ENCODE data around the gene HOMER1. TPM values are rescaled to one million over a fixed set of nuclear protein-coding genes. Genes with fewer than 3 reads are reported as not detected.

Gene HOMER1
- total and polyA plus RNA-seq, 7 experiments from 2014 or later, result 0.83 to 4.3 (median 2.6) TPM

- H3K27ac ChIP-seq (ENCODE audit: low read depth, low read length), result no peak overlapping the region
- no peaks in the 10 kb centered on the region for H3K36me3 ChIP-seq (ENCODE audit: control insufficient read depth in 2 of 3, insufficient read depth in 3 of 3, low read length in 3 of 3)
- Mint-ChIP-seq H3K4me1 (no peaks in the 10 kb centered on the region), H3K36me3 (no peaks in the 10 kb centered on the region), H3K27me3 (peaks cover 3 to 8% (median 5%) of the 10 kb centered on the region in 5 donors), H3K27ac (no peak overlapping the region), H3K4me3 (no peak overlapping the region), H3K9me3 (no peaks in the 10 kb centered on the region)
- H3K4me3 ChIP-seq (ENCODE audit: low read length), result no peak overlapping the region
- ChIA-PET CTCF (interaction anchor here (0.7 kb wide), 1 partner anchor 826 kb away, joined by 3 read pairs; no protein-coding TSS in a partner anchor), POLR2A (no interaction called here)
- H3K9me3 ChIP-seq (ENCODE audit: control insufficient read depth in 2 of 3, low read length in 3 of 3), result no peaks in the 10 kb centered on the region
- H3K27me3 ChIP-seq (ENCODE audit: control insufficient read depth in 2 of 2, insufficient read depth in 2 of 2, low read length in 2 of 2), result no peaks in the 10 kb centered on the region
- no peaks in the 10 kb centered on the region for H3K4me1 ChIP-seq (ENCODE audit: control insufficient read depth in 2 of 2, insufficient read depth in 2 of 2, low read length in 2 of 2)
- intact Hi-C loops (cut with micrococcal nuclease), result loop anchor here in 1 of 2 donors (1.0 to 5.0 kb wide), 2 partner anchors 403 to 514 kb away; no protein-coding TSS in a partner anchor
- no peak for DNase-seq
- no peak for ATAC-seq
These were observed 22.4 kb upstream of the HOMER1 start for GRCh38 chr5:79536193-79536906.

DNA sequence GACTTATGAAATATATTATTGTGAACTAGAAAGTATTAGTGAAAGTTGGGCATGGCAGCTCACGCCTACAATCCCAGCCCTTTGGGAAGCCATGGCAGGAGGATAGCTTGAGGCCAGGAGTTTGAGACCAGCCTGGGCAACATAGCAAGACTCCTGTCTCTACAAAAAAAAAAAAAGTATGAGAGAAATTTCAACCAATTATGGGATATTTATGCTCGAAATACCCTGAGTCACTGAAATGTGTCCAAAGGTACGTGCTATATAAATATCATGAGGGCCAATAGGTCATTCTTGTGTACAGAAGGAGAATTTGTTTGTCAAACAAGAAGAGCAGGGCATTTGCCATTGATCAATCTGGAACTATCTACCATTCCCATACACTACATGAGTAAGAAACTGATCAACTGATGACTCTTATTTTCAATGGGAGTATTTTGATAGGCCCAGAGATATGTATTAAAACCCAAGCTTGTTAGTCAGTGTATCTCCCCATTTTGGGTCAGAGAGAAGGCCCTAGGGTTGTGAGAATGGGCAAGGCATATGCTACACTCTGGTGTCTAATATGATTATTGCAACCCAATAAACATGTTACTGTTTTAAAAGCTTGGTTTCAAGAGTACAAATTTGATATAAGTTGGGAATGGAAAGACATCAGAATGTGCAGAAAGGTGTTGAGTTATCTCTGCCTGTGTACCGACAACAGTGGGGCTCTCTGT lies 21.7 kb upstream of the HOMER1 start:
- intact Hi-C loops (cut with micrococcal nuclease), result loop anchor here in 1 of 2 donors (1.0 to 5.0 kb wide), 2 partner anchors 402 to 513 kb away; no protein-coding TSS in a partner anchor
- H3K4me1 ChIP-seq (ENCODE audit: control insufficient read depth in 2 of 2, insufficient read depth in 2 of 2, low read length in 2 of 2), result no peaks in the 10 kb centered on the region
- ChIA-PET POLR2A (no interaction called here), CTCF (no interaction called here)
- DNase-seq, result no peak
- no peaks in the 10 kb centered on the region for H3K9me3 Mint-ChIP-seq
- H3K4me1 Mint-ChIP-seq, result no peaks in the 10 kb centered on the region
- no peak overlapping the region for H3K4me3 Mint-ChIP-seq
- H3K27ac Mint-ChIP-seq, result no peak overlapping the region
- no peak overlapping the region for H3K27ac ChIP-seq (ENCODE audit: low read depth, low read length)
- no peaks in the 10 kb centered on the region for H3K36me3 ChIP-seq (ENCODE audit: control insufficient read depth in 2 of 3, insufficient read depth in 3 of 3, low read length in 3 of 3)
- no peak for ATAC-seq
- no peak overlapping the region for H3K4me3 ChIP-seq (ENCODE audit: low read length)
- H3K27me3 Mint-ChIP-seq, result peaks cover 3 to 11% (median 5%) of the 10 kb centered on the region in 5 donors
- no peaks in the 10 kb centered on the region for H3K36me3 Mint-ChIP-seq
- no peaks in the 10 kb centered on the region for H3K9me3 ChIP-seq (ENCODE audit: control insufficient read depth in 2 of 3, low read length in 3 of 3)
- H3K27me3 ChIP-seq (ENCODE audit: control insufficient read depth in 2 of 2, insufficient read depth in 2 of 2, low read length in 2 of 2), result no peaks in the 10 kb centered on the region

- Histone ChIP-seq H3K4me3 (ENCODE audit: low read length) (no peak overlapping the region), H3K9me3 (ENCODE audit: control insufficient read depth in 2 of 3, low read length in 3 of 3) (peaks cover 0 to 11% (median 0%) of the 10 kb centered on the region in 3 experiments), H3K36me3 (ENCODE audit: control insufficient read depth in 2 of 3, insufficient read depth in 3 of 3, low read length in 3 of 3) (no peaks in the 10 kb centered on the region), H3K27me3 (ENCODE audit: control insufficient read depth in 2 of 2, insufficient read depth in 2 of 2, low read length in 2 of 2) (peaks cover 0 to 3% of the 10 kb centered on the region in 2 donors), H3K27ac (ENCODE audit: low read depth, low read length) (no peak overlapping the region), H3K4me1 (ENCODE audit: control insufficient read depth in 2 of 2, insufficient read depth in 2 of 2, low read length in 2 of 2) (no peaks in the 10 kb centered on the region)
- Mint-ChIP-seq H3K4me1 (no peaks in the 10 kb centered on the region), H3K36me3 (peaks cover 4 to 8% (median 4%) of the 10 kb centered on the region in 5 donors), H3K27ac (no peak overlapping the region), H3K4me3 (no peak overlapping the region), H3K9me3 (peaks cover 2 to 27% (median 9%) of the 10 kb centered on the region in 11 donors), H3K27me3 (peaks cover 0 to 13% (median 3%) of the 10 kb centered on the region in 5 donors)
- DNase-seq, result no peak
- intact Hi-C loops (cut with micrococcal nuclease), result no loop called here
- ATAC-seq, result no peak
- POLR2A ChIA-PET, result no interaction called here
- CTCF ChIA-PET, result no interaction called here
These were observed 15.2 kb upstream of the HOMER1 start for GRCh38 chr5:79529110-79529509.

DNA sequence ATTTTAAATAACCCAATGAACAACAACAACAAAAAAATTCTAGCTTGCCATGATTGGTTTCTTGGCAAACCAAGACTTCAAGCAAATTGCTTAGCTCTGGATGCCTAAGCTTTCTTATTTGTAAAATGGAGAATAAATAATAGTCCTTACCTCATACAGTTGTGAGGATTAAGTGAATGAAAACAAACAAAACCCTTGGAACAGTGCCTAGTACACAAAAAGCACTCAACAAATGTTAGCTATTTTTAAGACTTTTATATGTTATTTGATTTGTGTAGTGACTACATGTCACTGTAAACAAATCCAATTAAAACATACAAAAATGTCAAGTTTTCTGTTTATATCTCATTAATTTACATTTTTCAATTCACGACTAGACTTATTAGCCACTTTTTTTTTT lies 13.5 kb upstream of the HOMER1 start:
- Mint-ChIP-seq H3K9me3 (peaks cover 2 to 29% (median 12%) of the 10 kb centered on the region in 11 donors), H3K4me1 (no peaks in the 10 kb centered on the region), H3K36me3 (peaks cover 4 to 10% (median 4%) of the 10 kb centered on the region in 5 donors), H3K27me3 (peaks cover 0 to 12% (median 10%) of the 10 kb centered on the region in 5 donors), H3K27ac (no peak overlapping the region), H3K4me3 (no peak overlapping the region)
- no peaks in the 10 kb centered on the region for H3K36me3 ChIP-seq (ENCODE audit: control insufficient read depth in 2 of 3, insufficient read depth in 3 of 3, low read length in 3 of 3)
- H3K4me3 ChIP-seq (ENCODE audit: low read length), result no peak overlapping the region
- intact Hi-C loops (cut with micrococcal nuclease), result no loop called here
- H3K9me3 ChIP-seq (ENCODE audit: control insufficient read depth in 2 of 3, low read length in 3 of 3), result peaks cover 0 to 11% (median 0%) of the 10 kb centered on the region in 3 experiments
- H3K27ac ChIP-seq (ENCODE audit: low read depth, low read length), result no peak overlapping the region
- no peaks in the 10 kb centered on the region for H3K4me1 ChIP-seq (ENCODE audit: control insufficient read depth in 2 of 2, insufficient read depth in 2 of 2, low read length in 2 of 2)
- CTCF ChIA-PET, result no interaction called here
- ATAC-seq, result no peak
- POLR2A ChIA-PET, result interaction anchor here (1.0 kb wide), 1 partner anchor 12 kb away, joined by 3 read pairs; no protein-coding TSS in a partner anchor
- no peak for DNase-seq
- peaks cover 0 to 3% of the 10 kb centered on the region in 2 donors for H3K27me3 ChIP-seq (ENCODE audit: control insufficient read depth in 2 of 2, insufficient read depth in 2 of 2, low read length in 2 of 2)

DNA sequence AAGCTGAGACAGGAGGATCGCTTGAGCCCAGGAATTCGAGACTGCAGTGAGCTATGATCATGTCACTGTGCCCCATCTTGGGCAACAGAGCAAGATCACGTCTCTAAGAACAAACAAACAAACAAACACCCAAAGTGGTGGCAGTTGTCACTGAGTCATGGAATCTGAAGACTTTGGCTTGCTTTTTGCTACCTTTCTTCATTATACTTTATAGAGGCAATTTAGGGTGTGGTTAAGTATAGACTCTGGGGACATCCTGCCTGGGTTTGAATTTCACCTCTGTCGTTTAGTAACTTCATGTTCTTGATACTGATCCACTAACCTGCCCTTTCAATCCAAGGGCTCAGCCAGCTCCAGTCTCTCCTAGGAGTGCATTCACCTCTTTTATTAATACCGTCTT lies 13.0 kb upstream of the HOMER1 start:
- Histone ChIP-seq H3K27me3 (ENCODE audit: control insufficient read depth in 2 of 2, insufficient read depth in 2 of 2, low read length in 2 of 2) (peaks cover 0 to 3% of the 10 kb centered on the region in 2 donors), H3K27ac (ENCODE audit: low read depth, low read length) (no peak overlapping the region), H3K36me3 (ENCODE audit: control insufficient read depth in 2 of 3, insufficient read depth in 3 of 3, low read length in 3 of 3) (no peaks in the 10 kb centered on the region), H3K4me1 (ENCODE audit: control insufficient read depth in 2 of 2, insufficient read depth in 2 of 2, low read length in 2 of 2) (no peaks in the 10 kb centered on the region), H3K9me3 (ENCODE audit: control insufficient read depth in 2 of 3, low read length in 3 of 3) (peaks cover 0 to 11% (median 0%) of the 10 kb centered on the region in 3 experiments), H3K4me3 (ENCODE audit: low read length) (no peak overlapping the region)
- H3K4me1 Mint-ChIP-seq, result no peaks in the 10 kb centered on the region
- H3K27me3 Mint-ChIP-seq, result peaks cover 0 to 10% (median 9%) of the 10 kb centered on the region in 5 donors
- no peak for ATAC-seq
- intact Hi-C loops (cut with micrococcal nuclease), result no loop called here
- H3K36me3 Mint-ChIP-seq, result peaks cover 4 to 10% (median 4%) of the 10 kb centered on the region in 5 donors
- H3K27ac Mint-ChIP-seq, result no peak overlapping the region
- POLR2A ChIA-PET, result interaction anchor here (1.0 kb wide), 1 partner anchor 12 kb away, joined by 3 read pairs; no protein-coding TSS in a partner anchor
- CTCF ChIA-PET, result no interaction called here
- H3K4me3 Mint-ChIP-seq, result no peak overlapping the region
- DNase-seq, result no peak
- H3K9me3 Mint-ChIP-seq, result peaks cover 2 to 29% (median 12%) of the 10 kb centered on the region in 11 donors

DNA sequence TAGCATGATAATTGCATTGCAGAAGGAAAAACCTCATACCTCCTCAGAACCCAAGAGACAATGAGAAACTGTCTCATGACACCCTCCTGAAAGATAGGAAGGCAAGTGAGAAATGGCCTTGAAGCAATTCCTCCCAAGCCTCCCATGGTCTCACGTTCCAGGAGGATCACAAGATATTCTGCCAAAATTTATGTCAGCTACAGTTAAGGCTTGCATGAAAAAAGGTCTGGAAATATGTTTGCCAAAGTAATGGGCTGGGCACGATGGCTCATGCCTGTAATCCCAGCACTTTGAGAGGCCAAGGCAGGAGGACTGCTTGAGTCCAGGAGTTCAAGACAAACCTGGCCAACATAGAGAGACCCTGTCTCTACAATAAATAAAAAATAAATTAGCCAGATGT lies 12.6 kb upstream of the HOMER1 start:
- POLR2A ChIA-PET, result interaction anchor here (1.0 kb wide), 1 partner anchor 12 kb away, joined by 3 read pairs; no protein-coding TSS in a partner anchor
- no peaks in the 10 kb centered on the region for H3K4me1 ChIP-seq (ENCODE audit: control insufficient read depth in 2 of 2, insufficient read depth in 2 of 2, low read length in 2 of 2)
- H3K4me3 Mint-ChIP-seq, result no peak overlapping the region
- peaks cover 0 to 10% (median 9%) of the 10 kb centered on the region in 5 donors for H3K27me3 Mint-ChIP-seq
- peaks cover 0 to 3% of the 10 kb centered on the region in 2 donors for H3K27me3 ChIP-seq (ENCODE audit: control insufficient read depth in 2 of 2, insufficient read depth in 2 of 2, low read length in 2 of 2)
- H3K9me3 Mint-ChIP-seq, result peaks cover 2 to 29% (median 12%) of the 10 kb centered on the region in 11 donors
- DNase-seq (no peak), ATAC-seq (no peak)
- H3K36me3 Mint-ChIP-seq, result peaks cover 4 to 10% (median 4%) of the 10 kb centered on the region in 5 donors
- no peak overlapping the region for H3K27ac ChIP-seq (ENCODE audit: low read depth, low read length)
- CTCF ChIA-PET, result no interaction called here
- peaks cover 0 to 11% (median 0%) of the 10 kb centered on the region in 3 experiments for H3K9me3 ChIP-seq (ENCODE audit: control insufficient read depth in 2 of 3, low read length in 3 of 3)
- no peak overlapping the region for H3K4me3 ChIP-seq (ENCODE audit: low read length)
- no peak overlapping the region for H3K27ac Mint-ChIP-seq
- intact Hi-C loops (cut with micrococcal nuclease), result no loop called here
- H3K36me3 ChIP-seq (ENCODE audit: control insufficient read depth in 2 of 3, insufficient read depth in 3 of 3, low read length in 3 of 3), result no peaks in the 10 kb centered on the region
- H3K4me1 Mint-ChIP-seq, result no peaks in the 10 kb centered on the region

Data from naive thymus-derived CD4-positive, alpha-beta T cell (primary cell).